Activated naive CD4-positive, alpha-beta T cell treated with anti-CD3 and anti-CD28 coated beads, Interleukin-2, amount 50 U/mL, for 16 hours (primary cell): Measurements from ENCODE around the gene SNX13.

ENCODE experiments used
- DNase-seq: peaks from one replicate; pipeline ENCODE4 v3.0.0-alpha.2; 2020

The SNX13 gene

GRCh38 chr7:17940302-17940883 is at the start of gene SNX13:
SNX13 (minus strand) TSS chr7:17940494; CDS start chr7:17940295, 199 bp downstream.
- DNase-seq, result peak; percentile 91

DNA sequence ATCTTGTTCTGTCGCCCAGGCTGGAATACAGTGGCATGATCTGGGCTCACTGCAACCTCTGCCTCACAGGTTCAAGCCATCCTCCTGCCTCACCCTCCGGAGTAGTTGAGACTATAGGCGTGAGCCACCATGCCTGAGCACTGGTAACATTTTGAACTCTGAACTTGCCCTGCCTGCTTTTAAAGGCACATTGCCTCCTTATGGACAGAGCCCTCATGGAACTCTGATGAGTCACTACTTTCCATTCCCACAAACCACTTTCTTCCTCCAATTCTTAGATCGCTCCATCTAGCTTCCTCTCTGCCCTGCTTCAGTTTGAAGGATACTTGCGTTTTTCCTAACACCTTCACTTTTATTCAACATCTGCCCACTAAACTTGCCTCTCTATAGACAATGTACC is 49.3 kb upstream of the SNX13 start:
- DNase-seq, result no peak

GRCh38 chr7:17988858-17989257 is 48.6 kb upstream of the SNX13 start:
- DNase-seq, result no peak

GRCh38 chr7:17988141-17988540 is 47.8 kb upstream of the SNX13 start:
- no peak for DNase-seq

GRCh38 chr7:17986851-17987250 is 46.6 kb upstream of the SNX13 start:
- DNase-seq, result no peak

GRCh38 chr7:17985473-17986239 is 45.4 kb upstream of the SNX13 start:
- no peak for DNase-seq

DNA sequence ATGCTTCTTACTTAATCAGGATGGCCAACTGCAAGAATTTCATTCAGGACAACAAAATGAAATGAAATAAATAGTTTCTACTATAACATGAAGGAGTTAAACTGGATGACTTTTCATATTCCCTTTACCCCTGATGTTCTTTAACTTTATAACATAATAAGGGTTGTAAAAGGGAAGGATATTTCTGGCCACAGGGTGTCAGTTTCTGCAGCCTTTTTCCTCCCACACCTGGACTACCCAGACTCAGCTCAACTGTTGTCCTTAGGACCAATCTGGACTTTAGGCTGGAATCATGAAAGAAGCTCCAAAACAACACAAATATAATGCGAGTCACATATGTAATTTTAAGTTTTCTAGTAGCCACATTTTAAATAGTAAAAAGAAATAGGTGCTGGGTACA is 44.0 kb upstream of the SNX13 start:
- no peak for DNase-seq

GRCh38 chr7:17983221-17984062 is 43.1 kb upstream of the SNX13 start:
- no peak for DNase-seq

DNA sequence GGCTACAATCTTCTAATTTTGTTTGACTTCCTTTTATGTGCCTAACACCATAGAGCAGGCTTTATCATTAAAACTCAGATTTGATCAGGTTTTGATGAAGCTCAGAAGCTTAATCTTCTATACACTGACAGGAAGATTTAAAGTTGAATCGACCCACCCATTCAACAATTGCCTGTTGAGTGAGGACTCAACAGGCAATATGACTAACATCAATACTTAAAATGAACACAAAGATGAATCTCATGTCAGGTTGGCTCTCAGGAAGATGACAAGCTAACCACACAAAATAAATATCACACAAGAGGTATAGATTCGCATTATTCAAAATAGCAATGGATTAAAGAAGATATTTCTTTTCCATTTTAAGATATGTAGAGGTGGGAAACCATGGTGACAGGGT is 36.7 kb upstream of the SNX13 start:
- DNase-seq, result no peak

- no peak for DNase-seq
These were observed 31.1 kb upstream of the SNX13 start for GRCh38 chr7:17971411-17971810.

DNA sequence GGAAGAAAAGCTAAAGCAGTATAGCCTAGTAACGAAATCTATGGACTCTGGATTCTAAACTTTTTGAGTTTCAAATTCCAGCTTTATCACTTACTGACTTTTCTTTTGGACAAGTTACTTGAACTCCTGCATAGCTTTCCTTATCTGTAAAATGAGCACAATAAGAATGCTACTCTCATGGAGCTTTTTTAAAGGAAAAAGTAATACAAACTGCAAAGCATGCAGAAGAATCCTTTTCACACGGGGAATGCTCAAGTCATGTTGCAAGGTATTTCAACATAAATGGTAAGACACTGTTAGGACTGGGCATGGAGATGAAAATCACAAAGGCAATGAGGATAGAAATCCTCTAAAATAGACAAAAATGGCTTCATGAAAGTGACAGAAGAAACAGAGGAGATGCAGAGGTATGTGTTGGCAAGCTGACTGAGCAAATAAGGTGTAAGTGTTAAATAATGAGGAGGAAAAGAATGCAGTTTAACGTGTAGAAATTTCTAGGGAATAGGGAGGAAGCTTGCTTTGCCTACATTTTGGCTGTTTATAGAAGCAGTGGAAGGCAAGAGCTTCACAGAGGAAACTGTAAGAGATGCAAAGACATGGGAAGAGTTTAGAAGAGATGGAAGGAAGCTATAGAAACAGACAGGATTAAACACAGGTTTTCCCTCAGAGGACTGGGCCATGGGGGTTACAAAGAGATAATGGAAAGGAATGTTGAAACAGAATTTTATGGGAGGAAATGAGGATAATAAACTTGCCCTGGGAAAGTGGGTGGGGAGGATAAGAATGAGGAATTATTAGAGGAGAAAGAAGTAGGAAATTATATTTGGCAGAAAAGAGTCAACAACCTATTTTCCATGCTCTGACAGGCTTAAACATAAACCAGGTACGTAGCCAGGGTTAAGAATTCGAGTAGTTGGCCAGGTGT is 28.8 kb upstream of the SNX13 start:
- no peak for DNase-seq

GRCh38 chr7:17966706-17967105 is 26.4 kb upstream of the SNX13 start:
- DNase-seq, result no peak

GRCh38 chr7:17965603-17966002 is 25.3 kb upstream of the SNX13 start:
- DNase-seq, result no peak

DNA sequence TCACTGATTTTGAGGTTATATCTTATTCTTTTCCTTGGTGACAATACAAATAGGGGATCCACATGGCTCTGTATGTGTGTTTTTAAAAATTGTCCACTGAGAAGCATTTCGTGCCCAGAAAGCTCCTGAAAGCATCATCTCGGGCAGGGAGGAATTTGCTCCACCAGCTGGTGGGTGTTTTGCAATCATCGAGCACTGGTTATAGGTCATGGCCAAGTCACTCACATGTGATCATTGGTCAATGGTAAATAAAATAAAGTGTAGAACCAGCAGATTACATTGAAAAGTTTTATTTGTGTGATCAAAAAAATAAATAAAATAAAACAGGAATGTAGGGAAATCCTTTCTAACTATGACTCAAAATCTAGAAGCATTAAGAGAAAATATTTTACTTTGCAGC is 23.0 kb upstream of the SNX13 start:
- DNase-seq, result no peak

DNA sequence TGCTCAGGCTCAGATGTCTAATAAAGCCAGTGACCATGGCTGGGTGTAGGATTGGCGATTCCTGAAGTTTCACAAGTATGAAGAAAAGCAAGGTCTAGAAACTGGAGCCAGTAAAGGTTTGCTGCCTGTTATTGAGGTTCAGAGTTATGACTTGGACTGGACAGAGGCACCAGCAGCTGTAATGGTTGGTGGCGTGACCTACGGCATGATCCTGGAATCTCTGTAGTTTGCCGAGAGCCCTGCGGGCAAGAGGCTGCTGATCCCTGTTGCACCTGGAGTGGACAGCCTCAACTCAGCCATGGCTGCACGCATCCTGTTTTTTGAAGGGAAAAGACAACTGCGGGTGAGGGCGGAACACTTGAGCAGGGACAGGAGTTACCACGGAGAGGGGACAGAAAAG is 22.4 kb upstream of the SNX13 start:
- no peak for DNase-seq

- no peak for DNase-seq
These were observed 17.6 kb upstream of the SNX13 start for GRCh38 chr7:17957871-17958270.

DNA sequence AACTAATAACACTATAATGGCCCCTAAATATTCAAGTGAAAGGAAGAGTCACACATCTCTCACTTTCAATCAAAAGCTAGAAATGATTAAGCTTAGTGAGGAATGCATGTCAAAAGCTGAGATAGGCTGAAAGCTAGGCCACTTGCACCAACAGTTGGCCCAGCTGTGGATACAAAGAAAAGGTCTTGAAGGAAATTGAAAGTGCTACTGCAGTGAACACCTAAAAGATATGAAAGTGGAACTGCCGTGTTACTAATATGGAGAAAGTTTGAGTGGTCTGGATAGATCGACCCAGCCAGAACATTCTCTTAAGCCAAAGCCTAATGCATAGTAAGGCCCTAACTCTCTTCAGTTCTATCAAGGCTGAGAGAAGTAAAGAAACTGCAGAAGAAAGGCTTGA is 12.1 kb upstream of the SNX13 start:
- DNase-seq, result no peak

DNA sequence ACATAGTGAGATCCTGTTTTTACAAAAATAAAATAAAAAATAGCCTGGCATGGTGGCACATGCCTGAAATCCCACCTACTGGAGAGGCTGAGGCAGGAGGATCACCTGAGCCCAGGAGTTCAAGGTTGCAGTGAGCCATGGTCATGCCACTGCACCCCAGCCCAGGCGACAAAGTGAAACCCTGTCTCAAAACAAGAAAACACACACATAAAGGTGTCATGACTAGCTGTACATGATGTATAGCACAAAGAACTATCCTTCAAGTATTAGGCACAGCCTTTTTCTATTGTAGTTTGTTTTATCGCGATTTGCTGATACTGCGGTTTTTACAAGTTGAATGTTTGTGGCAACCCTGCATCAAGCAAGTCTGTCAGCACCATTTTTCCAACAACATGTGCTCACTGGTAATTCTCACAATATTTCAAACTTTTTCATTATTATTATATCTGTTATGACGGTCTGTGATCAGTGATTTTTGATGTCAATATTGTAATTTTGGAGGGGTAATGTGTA is 11.5 kb upstream of the SNX13 start:
- DNase-seq, result no peak

DNA sequence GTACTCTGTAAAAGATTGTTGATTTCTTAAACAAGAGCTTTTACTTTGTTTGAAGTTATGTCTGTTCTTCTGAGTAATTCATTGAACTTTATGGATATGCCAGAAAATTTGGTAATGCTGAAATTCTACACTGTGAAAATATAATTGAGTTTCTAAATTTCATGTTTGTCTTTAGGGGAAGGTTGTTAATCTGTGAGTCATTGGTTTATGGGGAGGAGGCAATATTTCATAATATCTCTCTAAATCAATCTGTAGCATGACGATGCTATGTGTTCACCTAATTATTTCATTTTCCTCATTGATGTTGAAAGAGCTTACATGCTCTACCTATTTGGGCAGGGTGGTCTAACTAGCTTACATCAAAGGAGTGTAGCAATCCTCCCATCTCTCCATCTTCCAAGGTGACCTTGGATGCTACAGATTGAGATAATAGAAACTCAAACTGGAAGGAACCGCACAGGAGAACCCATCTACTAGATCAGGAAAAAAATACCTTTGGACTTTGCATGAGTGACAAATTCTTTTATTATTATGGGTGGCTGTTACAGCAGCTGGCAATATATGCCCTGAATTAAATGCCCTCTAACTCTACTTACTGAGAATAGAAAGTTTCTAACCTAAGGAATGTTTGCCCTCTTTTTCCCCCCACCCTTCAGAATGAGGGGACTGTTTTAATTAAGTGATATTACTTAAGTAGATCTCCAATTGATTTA is 8.4 kb upstream of the SNX13 start:
- DNase-seq, result no peak

DNA sequence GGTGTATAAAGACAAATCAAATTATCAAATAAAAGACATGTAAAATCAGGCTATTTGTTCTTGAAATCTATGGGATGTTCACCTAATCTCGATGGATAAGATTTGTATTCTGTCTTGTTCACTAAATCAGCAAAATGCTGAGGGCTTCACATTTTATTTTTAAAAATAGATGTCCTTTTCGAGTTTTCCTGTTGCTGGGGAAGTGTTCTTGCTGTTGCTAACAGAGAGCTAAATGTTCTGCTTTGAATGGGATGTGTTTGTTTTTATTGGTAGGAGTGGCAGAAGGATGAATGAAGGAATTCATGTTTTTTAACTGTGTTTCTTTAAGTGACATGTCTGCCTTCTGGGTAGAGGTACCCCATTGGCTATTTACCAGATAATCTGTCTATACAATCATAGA is 7.3 kb upstream of the SNX13 start:
- no peak for DNase-seq

DNA sequence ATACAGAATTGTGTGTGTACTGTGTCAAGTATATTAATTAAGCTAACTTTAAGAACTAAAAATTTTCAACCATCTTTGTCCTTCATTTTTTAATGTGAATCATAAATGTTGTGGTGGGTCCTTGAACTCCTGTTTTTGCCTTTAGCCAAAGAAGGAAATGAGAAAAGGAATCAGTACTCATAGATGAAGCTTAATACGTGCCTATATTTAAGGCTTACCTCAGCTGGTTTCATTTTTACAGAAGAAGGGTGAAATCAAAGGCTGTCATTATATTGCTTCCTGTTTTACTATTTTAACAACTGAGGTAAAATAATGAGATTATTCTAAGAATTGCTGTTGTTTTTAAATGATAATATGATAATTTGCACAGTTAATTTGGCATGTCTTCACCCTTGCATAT is 6.3 kb upstream of the SNX13 start:
- no peak for DNase-seq

- no peak for DNase-seq
These were observed 4.4 kb upstream of the SNX13 start for GRCh38 chr7:17944720-17945119.
